Karpas-422 (cell line): ENCODE data around the gene PNP. TPM values are rescaled to one million over a fixed set of nuclear protein-coding genes. Genes with fewer than 3 reads are reported as not detected.

ENCODE experiments used
- DNase-seq: peaks from one replicate; pipeline ENCODE4 v3.0.0-alpha.2; 2015
- H2AFZ ChIP-seq: fragments of 200-600 bp; sonication (generic); 2 replicates; pipeline ENCODE4 v1.6.1; 2014; ENCODE audit warnings: antibody characterized with exemption, low read length, mixed read lengths
- H3K27ac ChIP-seq: fragments of 200-600 bp; sonication (generic); 2 replicates; pipeline ENCODE4 v1.5.1; 2014; ENCODE audit warnings: mild to moderate bottlenecking, low read length, moderate library complexity
- H3K27me3 ChIP-seq: fragments of 200-600 bp; sonication (generic); 2 replicates; pipeline ENCODE4 v1.6.1; 2014; ENCODE audit warnings: low read length, mixed read lengths
- H3K36me3 ChIP-seq: fragments of 200-600 bp; sonication (generic); 2 replicates; pipeline ENCODE4 v1.6.1; 2014; ENCODE audit warnings: low read length, mixed read lengths; ENCODE audit not compliant: insufficient read depth
- H3K4me1 ChIP-seq: fragments of 200-600 bp; sonication (generic); 2 replicates; pipeline ENCODE4 v1.6.1; 2014; ENCODE audit warnings: mild to moderate bottlenecking, low read length, mixed read lengths
- H3K4me2 ChIP-seq: fragments of 200-600 bp; sonication (generic); 2 replicates; pipeline ENCODE4 v1.6.1; 2014; ENCODE audit warnings: low read length, low read depth, mild to moderate bottlenecking; ENCODE audit not compliant: poor library complexity, severe bottlenecking
- H3K4me3 ChIP-seq: fragments of 200-600 bp; sonication (generic); 2 replicates; pipeline ENCODE4 v1.5.1; 2014; ENCODE audit warnings: mild to moderate bottlenecking, antibody characterized with exemption, low read length, mixed read lengths
- H3K79me2 ChIP-seq: fragments of 200-600 bp; sonication (generic); 2 replicates; pipeline ENCODE4 v1.6.1; 2014; ENCODE audit warnings: mild to moderate bottlenecking, low read length, mixed read lengths
- H3K9ac ChIP-seq: fragments of 200-600 bp; sonication (generic); 2 replicates; pipeline ENCODE4 v1.6.0; 2014; ENCODE audit warnings: low read length
- H3K9me2 ChIP-seq: fragments of 200-600 bp; sonication (generic), shearing (Covaris generic); replicated peaks from 2 replicates; pipeline ENCODE4 v1.6.0; 2014; ENCODE audit warnings: mild to moderate bottlenecking, low read length, moderate library complexity; ENCODE audit not compliant: insufficient read depth
- H3K9me3 ChIP-seq: fragments of 300-700, 200-600 bp; sonication (generic); 2 replicates; pipeline ENCODE4 v1.6.1; 2014; ENCODE audit warnings: low read length, mixed read lengths
- H4K20me1 ChIP-seq: fragments of 200-600 bp; sonication (generic); 2 replicates; pipeline ENCODE4 v1.6.1; 2014; ENCODE audit warnings: mild to moderate bottlenecking, antibody characterized with exemption, low read length, low read depth; ENCODE audit not compliant: insufficient read depth
- total RNA-seq: library from RNA; depleted of rRNA; stranded (reverse); fragments of >200 nt; shearing (Covaris generic); gene quantifications from 2 replicates; pipeline ENCODE4 v1.2.3, GENCODE V29; 2014; ENCODE audit warnings: low replicate concordance; rRNA removed

The PNP gene
- total RNA-seq, 1 experiment from 2014 or later: 138 TPM

GRCh38 chr14:20522332-20522731 lies 53.1 kb downstream of the PNP start:
- Histone ChIP-seq H3K4me3 (no peak overlapping the region), H3K4me1 (peaks cover 6% of the 10 kb centered on the region), H3K27me3 (no peaks in the 10 kb centered on the region), H3K36me3 (no peaks in the 10 kb centered on the region), H3K27ac (no peak overlapping the region), H3K79me2 (no peaks in the 10 kb centered on the region), H3K9ac (no peak overlapping the region), H4K20me1 (no peaks in the 10 kb centered on the region), H3K9me3 (no peaks in the 10 kb centered on the region), H2AFZ (no peak overlapping the region), H3K9me2 (no peaks in the 10 kb centered on the region), H3K4me2 (no peak overlapping the region)
- no peak for DNase-seq

GRCh38 chr14:20524027-20524426 lies 54.8 kb downstream of the PNP start:
- DNase-seq: no peak
- Histone ChIP-seq H4K20me1 (no peaks in the 10 kb centered on the region), H3K27me3 (no peaks in the 10 kb centered on the region), H3K9me2 (no peaks in the 10 kb centered on the region), H3K79me2 (no peaks in the 10 kb centered on the region), H3K9ac (no peak overlapping the region), H3K36me3 (no peaks in the 10 kb centered on the region), H3K27ac (no peak overlapping the region), H3K4me1 (peaks cover 6% of the 10 kb centered on the region), H2AFZ (no peak overlapping the region), H3K4me2 (no peak overlapping the region), H3K4me3 (no peak overlapping the region), H3K9me3 (no peaks in the 10 kb centered on the region)

Other genes with a start within 250 kb of the PNP start
- not detected in 2 replicates for gene OR11H6, start 245.7 kb upstream of the PNP start, total RNA-seq
- gene OR11H7, start 240.4 kb upstream of the PNP start, total RNA-seq: not detected in 2 replicates
- not detected in 2 replicates for gene OR11H4, start 230.1 kb upstream of the PNP start, total RNA-seq
- 24.6 and 28.0 TPM in 2 replicates for gene TTC5, start 163.5 kb upstream of the PNP start, total RNA-seq
- gene CCNB1IP1, start 136.1 kb upstream of the PNP start, total RNA-seq: 103 and 127 TPM in 2 replicates
- gene PARP2, start 125.8 kb upstream of the PNP start, total RNA-seq: 25.0 and 33.4 TPM in 2 replicates
- gene TEP1, start 55.9 kb upstream of the PNP start, total RNA-seq: 23.0 and 23.1 TPM in 2 replicates
- not detected in 2 replicates for gene KLHL33, start 33.2 kb upstream of the PNP start, total RNA-seq
- 63.0 and 84.1 TPM in 2 replicates for gene OSGEP, start 14.6 kb upstream of the PNP start, total RNA-seq
- gene APEX1, start 14.2 kb upstream of the PNP start, total RNA-seq: 97.8 and 118 TPM in 2 replicates
- gene PIP4P1, start 8.0 kb upstream of the PNP start, total RNA-seq: 29.4 and 45.2 TPM in 2 replicates
- gene RNASE10, start 36.1 kb downstream of the PNP start, total RNA-seq: not detected in 2 replicates
- gene RNASE9, start 91.6 kb downstream of the PNP start, total RNA-seq: not detected in 2 replicates
- not detected in 2 replicates for gene RNASE11, start 118.6 kb downstream of the PNP start, total RNA-seq
- gene RNASE12, start 122.0 kb downstream of the PNP start, total RNA-seq: not detected in 2 replicates
- gene OR6S1, start 172.3 kb downstream of the PNP start, total RNA-seq: not detected in 2 replicates
- gene RNASE4, start 215.2 kb downstream of the PNP start, total RNA-seq: 0.48 and 0.54 TPM in 2 replicates
- gene ANG, start 219.4 kb downstream of the PNP start, total RNA-seq: 0.32 and 1.9 TPM in 2 replicates